Right cardiac atrium (tissue), 5 donors: ENCODE data around the gene TFDP2. TPM values are rescaled to one million over a fixed set of nuclear protein-coding genes. Genes with fewer than 3 reads are reported as not detected.
"Not testable (repeated sequence)": the region's sequence is repeated elsewhere in the genome, so short reads cannot be mapped to it uniquely, and the experiment has no call there.

Source experiments
- ATAC-seq, 2 donors: fragments of 200-7000 bp; cut with Tn5 transposase; one replicate each; pipeline versions ENCODE4 v1.8.0 to v1.9.1; 2020; ENCODE audit warnings: moderate library complexity in 2 of 2, mild to moderate bottlenecking in 1 of 2
- DNase-seq, 3 donors: peaks; one replicate each; pipeline ENCODE4 v3.0.0-alpha.2; 2020
- H3K27ac ChIP-seq: one replicate; pipeline ENCODE4 v1.5.1; 2013; ENCODE audit warnings: mild to moderate bottlenecking, low read length, control low read depth, moderate library complexity
- H3K27me3 ChIP-seq: one replicate; pipeline ENCODE4 v1.6.1; 2013; ENCODE audit not compliant: control insufficient read depth, insufficient read depth
- H3K4me1 ChIP-seq: one replicate; pipeline ENCODE4 v1.6.1; 2013; ENCODE audit warnings: low read length; ENCODE audit not compliant: control insufficient read depth, insufficient read depth
- H3K4me3 ChIP-seq: one replicate; pipeline ENCODE4 v1.5.1; 2013; ENCODE audit warnings: low read length, control low read depth
- H3K9me3 ChIP-seq: one replicate; pipeline ENCODE4 v1.6.1; 2013; ENCODE audit warnings: low read length; ENCODE audit not compliant: control insufficient read depth
- WGBS: extraction: QIAGEN DNeasy Blood & Tissue Kit; methylation state at CpG from one replicate; pipeline ENCODE4 v1.1.7; 2013; 5-methylcytosine and 5-hydroxymethylcytosine counted together
- intact Hi-C, 4 donors: fragments of 100-400 bp; cut with DNase I; formaldehyde crosslinking; loops; one replicate each; pipeline versions ENCODE4 v1.11.0 to v1.14.0; 2022 to 2023
- polyA plus RNA-seq: library from polyadenylated mRNA; stranded (reverse); fragments of 200-250 nt; gene quantifications from one replicate; pipeline ENCODE4 v1.2.3, GENCODE V29; 2013
- total RNA-seq, 4 donors: library from RNA; stranded (reverse); fragmentation: NEBNext Ultra II Directional; extraction: Animal tissue kit (Norgen Biotek cat#: 25700); gene quantifications; one replicate each; pipeline ENCODE4 v1.2.1, GENCODE V29; 2021
- donor health status: healthy with polysubstance abuse.
- donor health status: DM: no; HTN: yes; CAD: no.
- donor health status: DM: no; HTN: no; CAD: no.
- donor health status: DM: no; HTN: yes; CAD: no; lungs with severe emphysema.
- donor health status: DM: yes; HTN: yes; CAD: no.

The TFDP2 gene
- total and polyA plus RNA-seq, 5 donors: 21.5 to 70.8 (median 46.8) TPM

- WGBS: 88% methylated on average over 2 of the region's 2 CpGs
- intact Hi-C loops: no loop called here
- ATAC-seq: no peak
These were observed 233.6 kb downstream of the TFDP2 start for GRCh38 chr3:141915766-141916165.

GRCh38 chr3:141915016-141915415 is 234.3 kb downstream of the TFDP2 start:
- H3K27me3 ChIP-seq: no peaks in the 10 kb centered on the region
- DNase-seq (no peak), ATAC-seq (no peak)
- H3K4me3 ChIP-seq: no peak overlapping the region
- no peaks in the 10 kb centered on the region for H3K9me3 ChIP-seq
- H3K27ac ChIP-seq: no peak overlapping the region
- 97% methylated on average over 5 of the region's 5 CpGs for WGBS
- intact Hi-C loops: no loop called here
- no peaks in the 10 kb centered on the region for H3K4me1 ChIP-seq

More at GRCh38 chr3:141915766-141916165, 233.6 kb downstream of the TFDP2 start:
- no peaks in the 10 kb centered on the region for H3K4me1 ChIP-seq
- no peak overlapping the region for H3K27ac ChIP-seq
- no peak for DNase-seq
- no peaks in the 10 kb centered on the region for H3K27me3 ChIP-seq
- no peak overlapping the region for H3K4me3 ChIP-seq
- H3K9me3 ChIP-seq: no peaks in the 10 kb centered on the region

- intact Hi-C loops: loop anchor here in 1 of 4 donors (5.0 kb wide), 1 partner anchor 172 kb away; no protein-coding TSS in a partner anchor
- 91% methylated on average over 4 of the region's 4 CpGs for WGBS
- Histone ChIP-seq H3K27me3 (no peaks in the 10 kb centered on the region), H3K4me3 (no peak overlapping the region), H3K27ac (no peak overlapping the region), H3K4me1 (no peaks in the 10 kb centered on the region), H3K9me3 (no peaks in the 10 kb centered on the region)
- DNase-seq (no peak), ATAC-seq (no peak)
These were observed 235.0 kb downstream of the TFDP2 start for GRCh38 chr3:141914311-141914710.

GRCh38 chr3:141913150-141913811 is 236.1 kb downstream of the TFDP2 start:
- peak; percentile 67 to 82 for ATAC-seq
- Histone ChIP-seq H3K4me1 (no peaks in the 10 kb centered on the region), H3K27ac (no peak overlapping the region), H3K4me3 (no peak overlapping the region), H3K27me3 (no peaks in the 10 kb centered on the region), H3K9me3 (no peaks in the 10 kb centered on the region)
- intact Hi-C loops: loop anchor here in 1 of 4 donors (5.0 kb wide), 1 partner anchor 171 kb away; no protein-coding TSS in a partner anchor
- DNase-seq: no peak
- WGBS: 32% methylated on average over 1 of the region's 1 CpG

- whole genome bisulfite sequencing: 97% methylated on average over 4 of the region's 4 CpGs
- not testable (repeated sequence) for ATAC-seq, H3K27ac ChIP-seq, H3K27me3 ChIP-seq, H3K4me1 ChIP-seq, H3K9me3 ChIP-seq, DNase-seq, H3K4me3 ChIP-seq
- intact Hi-C loops: loop anchor here in 1 of 4 donors (5.0 kb wide), 1 partner anchor 168 kb away; no protein-coding TSS in a partner anchor
These were observed 239.4 kb downstream of the TFDP2 start for GRCh38 chr3:141909986-141910385.

GRCh38 chr3:141909408-141909807 is 239.9 kb downstream of the TFDP2 start:
- intact Hi-C loops: no loop called here
- no peaks in the 10 kb centered on the region for H3K4me1 ChIP-seq
- no peaks in the 10 kb centered on the region for H3K9me3 ChIP-seq
- H3K27ac ChIP-seq: no peak overlapping the region
- DNase-seq: no peak
- no peaks in the 10 kb centered on the region for H3K27me3 ChIP-seq
- no peak for ATAC-seq
- H3K4me3 ChIP-seq: no peak overlapping the region

- Histone ChIP-seq H3K27ac (no peak overlapping the region), H3K4me3 (no peak overlapping the region), H3K27me3 (no peaks in the 10 kb centered on the region), H3K9me3 (no peaks in the 10 kb centered on the region), H3K4me1 (no peaks in the 10 kb centered on the region)
- no peak for DNase-seq
- 86% methylated on average over 2 of the region's 2 CpGs for WGBS
- intact Hi-C loops: no loop called here
- no peak for ATAC-seq
These were observed 244.2 kb downstream of the TFDP2 start for GRCh38 chr3:141905129-141905528.

- 90% methylated on average over 4 of the region's 4 CpGs for WGBS
- Histone ChIP-seq H3K4me1 (no peaks in the 10 kb centered on the region), H3K9me3 (no peaks in the 10 kb centered on the region), H3K4me3 (no peak overlapping the region), H3K27ac (no peak overlapping the region), H3K27me3 (no peaks in the 10 kb centered on the region)
- ATAC-seq: no peak
- DNase-seq: no peak
- intact Hi-C loops: no loop called here
These were observed 245.1 kb downstream of the TFDP2 start for GRCh38 chr3:141904203-141904602.

GRCh38 chr3:141901914-141902313 is 247.4 kb downstream of the TFDP2 start:
- H3K27me3 ChIP-seq: no peaks in the 10 kb centered on the region
- ATAC-seq (no peak), DNase-seq (no peak)
- H3K4me3 ChIP-seq: no peak overlapping the region
- H3K9me3 ChIP-seq: no peaks in the 10 kb centered on the region
- H3K4me1 ChIP-seq: no peaks in the 10 kb centered on the region
- no peak overlapping the region for H3K27ac ChIP-seq
- WGBS: 72% methylated on average over 2 of the region's 2 CpGs
- intact Hi-C loops: no loop called here

GRCh38 chr3:141900343-141900742 is 249.0 kb downstream of the TFDP2 start:
- no peak for ATAC-seq
- no peak for DNase-seq
- Histone ChIP-seq H3K9me3 (no peaks in the 10 kb centered on the region), H3K27ac (no peak overlapping the region), H3K4me1 (no peaks in the 10 kb centered on the region), H3K4me3 (no peak overlapping the region), H3K27me3 (no peaks in the 10 kb centered on the region)
- WGBS: 94% methylated on average over 3 of the region's 3 CpGs
- intact Hi-C loops: no loop called here

GRCh38 chr3:141898908-141899307 is 250.4 kb downstream of the TFDP2 start:
- no peaks in the 10 kb centered on the region for H3K9me3 ChIP-seq
- ATAC-seq: no peak
- no peak for DNase-seq
- no peaks in the 10 kb centered on the region for H3K27me3 ChIP-seq
- H3K4me3 ChIP-seq: no peak overlapping the region
- no peaks in the 10 kb centered on the region for H3K4me1 ChIP-seq
- H3K27ac ChIP-seq: no peak overlapping the region
- 99% methylated on average over 1 of the region's 1 CpG for WGBS
- intact Hi-C loops: no loop called here

GRCh38 chr3:141895731-141896130 is 253.6 kb downstream of the TFDP2 start:
- DNase-seq (no peak), ATAC-seq (no peak)
- Histone ChIP-seq H3K4me1 (no peaks in the 10 kb centered on the region), H3K4me3 (no peak overlapping the region), H3K27me3 (no peaks in the 10 kb centered on the region), H3K27ac (no peak overlapping the region), H3K9me3 (no peaks in the 10 kb centered on the region)
- 96% methylated on average over 3 of the region's 3 CpGs for WGBS
- intact Hi-C loops: no loop called here
